SIG-M5 treated with dmso at 0.1 percent for 504 hours (cell line): ENCODE measurements around the gene TMEM208.

Source experiments
- DNase-seq: peaks from one replicate; lab custom pipeline; 2025; ENCODE audit not compliant: unreplicated experiment; lab: John Stamatoyannopoulos, UW

The TMEM208 gene

DNA sequence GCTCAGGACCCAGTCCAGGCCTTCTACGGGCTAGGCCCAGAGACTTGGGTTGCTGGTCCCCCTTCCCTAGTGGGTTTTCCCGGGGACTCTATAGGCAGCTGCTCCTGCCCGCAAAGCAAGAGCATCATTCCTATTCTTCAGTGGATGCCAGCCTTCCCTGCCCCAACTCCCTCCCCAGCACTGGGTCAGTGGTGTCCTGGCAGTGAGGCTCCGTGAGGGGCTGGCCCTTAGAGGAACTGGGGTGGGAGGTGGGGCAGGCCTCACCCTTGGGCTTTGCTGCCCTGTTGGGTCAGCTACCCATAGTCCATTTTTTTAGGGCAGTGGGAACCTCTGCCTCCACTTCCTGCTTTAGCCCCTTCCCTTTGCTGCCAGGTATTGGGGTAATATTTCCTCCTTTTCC lies 44.5 kb downstream of the TMEM208 start:
- no peak for DNase-seq

DNA sequence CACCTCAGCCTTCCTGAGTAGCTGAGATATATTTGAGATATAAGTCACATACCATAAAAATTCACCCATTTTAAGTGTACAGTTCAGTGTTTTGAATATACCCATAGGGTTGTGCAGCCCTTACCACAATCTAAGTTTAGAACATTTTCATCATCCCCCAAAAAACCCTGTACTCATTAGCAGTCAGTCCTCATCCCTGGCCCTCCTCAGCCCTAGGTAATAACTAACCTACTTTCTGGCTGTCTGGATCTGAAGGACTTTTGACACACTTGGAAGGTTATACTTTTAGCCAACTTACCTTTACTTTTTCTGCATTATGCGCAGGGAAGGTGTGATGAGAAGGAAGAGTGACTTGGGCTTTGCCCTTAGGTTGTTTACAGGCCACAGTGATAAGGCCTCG lies 48.4 kb downstream of the TMEM208 start:
- DNase-seq, result no peak

DNA sequence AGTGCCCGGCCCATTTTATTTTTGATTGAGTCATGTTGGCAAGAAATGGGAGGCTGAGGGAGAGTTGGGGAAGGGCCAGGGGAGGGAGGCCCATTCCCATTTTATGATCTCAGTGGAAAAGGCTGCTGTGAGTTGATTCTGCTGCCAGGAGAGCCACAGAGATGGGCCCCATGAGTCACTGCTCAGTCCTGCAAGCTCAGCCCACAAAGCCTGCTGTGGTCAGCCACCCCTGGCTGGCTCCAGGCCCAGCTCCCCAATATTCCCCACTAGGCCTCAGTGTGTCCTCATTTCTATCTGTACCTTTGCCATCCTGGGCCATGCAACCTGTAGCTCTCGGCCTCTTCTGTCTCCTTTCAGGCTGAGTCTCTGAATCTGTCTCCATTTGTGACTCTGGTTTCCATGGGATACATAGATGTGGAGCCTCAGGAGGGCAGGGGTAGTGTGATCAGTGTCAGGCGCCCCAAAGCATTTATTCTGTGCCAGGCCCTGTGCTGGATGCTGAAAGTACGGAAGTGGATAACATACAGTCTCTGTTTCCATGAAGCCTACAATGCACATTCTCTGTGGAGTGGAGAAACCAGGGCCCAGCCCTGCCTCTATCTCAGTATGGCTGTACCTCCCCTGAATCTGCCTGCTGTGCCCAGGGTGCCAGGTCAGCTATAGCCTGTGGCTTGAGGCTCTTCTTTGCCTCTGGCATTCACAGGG lies 50.5 kb downstream of the TMEM208 start:
- no peak for DNase-seq

DNA sequence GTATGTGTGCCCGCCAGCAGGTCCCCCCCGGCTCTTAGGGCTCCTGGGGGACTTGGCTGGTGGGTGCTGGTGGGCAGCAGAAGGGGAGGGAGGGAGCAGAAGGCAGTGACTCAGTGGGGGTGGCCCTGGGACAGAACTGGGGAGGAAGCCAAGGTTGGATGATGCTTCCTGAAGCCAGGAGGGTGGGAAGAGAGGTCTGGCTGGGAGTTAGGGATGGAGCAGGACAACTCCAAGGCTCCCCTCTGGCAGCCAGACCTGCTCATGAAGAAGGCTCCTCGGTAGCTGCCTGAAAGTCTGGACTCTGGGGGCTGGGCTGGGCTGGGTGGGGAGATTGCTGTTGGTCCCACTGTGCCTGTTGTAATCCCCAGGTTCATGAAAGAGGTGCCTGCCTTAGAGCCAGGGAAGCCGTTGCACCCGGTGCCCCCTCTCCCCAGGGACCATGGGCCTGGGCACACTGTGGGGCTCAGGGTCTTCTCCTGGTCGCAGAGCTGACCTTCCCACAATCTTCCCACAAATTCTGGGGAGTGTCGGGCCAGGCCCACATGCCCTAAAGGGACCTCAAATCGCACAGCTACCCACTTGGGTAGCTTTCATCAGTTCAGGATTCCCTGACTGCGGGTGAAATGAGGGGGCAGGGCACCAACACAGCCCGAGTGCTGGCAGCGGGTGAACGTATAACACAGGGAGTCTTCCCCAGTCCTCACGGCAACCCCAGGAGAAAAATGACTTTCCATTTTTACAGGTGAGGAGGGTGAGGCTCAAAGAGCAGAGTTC lies 51.3 kb downstream of the TMEM208 start:
- DNase-seq, result no peak
